B cell (primary cell): ENCODE measurements around the gene BMPER.

Experiments
- EZH2 ChIP-seq: IDR thresholded peaks from 2 replicates; pipeline ENCODE4 v1.6.1; 2012; ENCODE audit warnings: borderline replicate concordance, low read depth, mild to moderate bottlenecking, moderate library complexity, low read length; ENCODE audit not compliant: insufficient read depth, poor library complexity, severe bottlenecking
- TF ChIP-seq, protein P1 (sequence below): fragments of 200-600 bp; IDR thresholded peaks from one replicate; pipeline ENCODE4 v1.8.0; 2022; ENCODE audit warnings: antibody characterized with exemption, mild to moderate bottlenecking

DNA sequence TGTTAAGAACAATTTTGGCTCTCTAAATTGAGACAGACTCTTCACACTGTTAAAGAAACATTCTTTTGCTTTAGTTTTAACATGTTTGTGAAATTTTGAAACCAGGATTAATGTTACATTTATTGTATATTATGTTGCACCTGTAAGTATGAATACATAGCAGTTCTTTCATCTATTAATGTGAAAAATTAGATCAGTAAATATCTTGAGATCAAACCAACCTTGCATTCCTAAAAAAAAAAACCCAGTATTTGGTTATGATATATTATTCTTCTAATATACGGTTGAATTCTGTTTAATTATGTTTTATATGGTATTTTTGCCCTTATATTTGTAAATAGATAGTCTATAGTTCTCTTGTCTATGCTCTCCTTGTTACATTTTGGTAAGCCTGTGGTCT, 219.4 kb downstream of the BMPER start:
- no peak for TF ChIP-seq EZH2
- TF ChIP-seq, protein P1, sequence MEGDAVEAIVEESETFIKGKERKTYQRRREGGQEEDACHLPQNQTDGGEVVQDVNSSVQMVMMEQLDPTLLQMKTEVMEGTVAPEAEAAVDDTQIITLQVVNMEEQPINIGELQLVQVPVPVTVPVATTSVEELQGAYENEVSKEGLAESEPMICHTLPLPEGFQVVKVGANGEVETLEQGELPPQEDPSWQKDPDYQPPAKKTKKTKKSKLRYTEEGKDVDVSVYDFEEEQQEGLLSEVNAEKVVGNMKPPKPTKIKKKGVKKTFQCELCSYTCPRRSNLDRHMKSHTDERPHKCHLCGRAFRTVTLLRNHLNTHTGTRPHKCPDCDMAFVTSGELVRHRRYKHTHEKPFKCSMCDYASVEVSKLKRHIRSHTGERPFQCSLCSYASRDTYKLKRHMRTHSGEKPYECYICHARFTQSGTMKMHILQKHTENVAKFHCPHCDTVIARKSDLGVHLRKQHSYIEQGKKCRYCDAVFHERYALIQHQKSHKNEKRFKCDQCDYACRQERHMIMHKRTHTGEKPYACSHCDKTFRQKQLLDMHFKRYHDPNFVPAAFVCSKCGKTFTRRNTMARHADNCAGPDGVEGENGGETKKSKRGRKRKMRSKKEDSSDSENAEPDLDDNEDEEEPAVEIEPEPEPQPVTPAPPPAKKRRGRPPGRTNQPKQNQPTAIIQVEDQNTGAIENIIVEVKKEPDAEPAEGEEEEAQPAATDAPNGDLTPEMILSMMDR = no peak
